GM13976 (cell line): Measurements from ENCODE around the gene SIRPA.

ENCODE experiments used
- DNase-seq: peaks from one replicate; pipeline ENCODE4 v3.0.0; 2012; ENCODE audit warnings: low spot score
- CTCF ChIP-seq: IDR thresholded peaks from 2 replicates; pipeline ENCODE4 v1.5.1; 2012; ENCODE audit warnings: borderline replicate concordance, mild to moderate bottlenecking; ENCODE audit not compliant: insufficient read depth; ENCODE audit errors: extremely low read depth, missing control alignments, control extremely low read depth
- in situ Hi-C: fragments of 300-500 bp; cut with MboI; formaldehyde crosslinking; loops from one replicate; pipeline ENCODE4 v1.12.0; 2022; ENCODE audit warnings: low sequenced_read_pairs, mixed read lengths, inconsistent platforms; ENCODE audit not compliant: unreplicated experiment

SIRPA gene

DNA sequence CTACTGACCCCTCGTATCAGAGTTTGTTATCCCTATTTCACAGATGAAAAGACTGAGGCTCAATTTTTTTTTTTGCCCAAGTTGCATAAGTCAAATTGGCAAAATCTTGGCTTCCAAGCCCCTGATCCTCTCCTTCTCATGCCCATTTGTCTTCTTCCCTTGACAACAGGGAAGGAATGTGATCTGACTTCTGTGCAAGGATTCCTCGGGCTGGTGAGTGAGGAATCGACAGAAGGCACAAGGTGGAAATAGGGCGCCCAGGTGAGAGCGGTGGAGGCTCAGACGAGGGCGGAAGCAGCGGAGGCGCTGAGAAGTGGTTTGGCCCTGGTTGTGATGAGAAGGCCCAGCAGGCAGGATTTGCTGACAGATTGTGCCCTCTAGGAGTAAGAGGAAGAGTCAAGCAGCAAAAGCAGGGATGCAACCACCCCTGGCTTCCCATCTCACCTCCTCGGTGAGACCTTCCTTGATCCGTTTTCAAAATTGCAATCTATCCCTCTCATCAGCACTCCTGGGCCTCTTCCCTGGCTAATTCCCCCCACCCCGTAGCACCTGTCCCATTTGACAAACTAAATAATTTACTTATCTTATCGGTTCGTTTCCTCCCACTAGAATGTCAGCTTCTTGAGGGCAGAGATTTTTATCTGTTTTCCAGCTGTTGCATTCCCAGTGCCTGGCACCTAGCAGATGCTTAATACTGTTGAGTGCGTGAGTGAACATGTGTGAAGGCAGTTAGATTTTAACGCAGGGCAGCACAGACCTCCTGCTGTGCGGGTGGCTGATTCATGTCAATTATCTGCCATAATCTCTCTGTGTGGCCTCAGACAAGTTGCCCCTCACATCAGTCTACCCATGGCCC lies 3.7 kb upstream of the SIRPA start:
- TF ChIP-seq CTCF, result no peak
- no peak for DNase-seq
- in situ Hi-C loops, result no loop called here

DNA sequence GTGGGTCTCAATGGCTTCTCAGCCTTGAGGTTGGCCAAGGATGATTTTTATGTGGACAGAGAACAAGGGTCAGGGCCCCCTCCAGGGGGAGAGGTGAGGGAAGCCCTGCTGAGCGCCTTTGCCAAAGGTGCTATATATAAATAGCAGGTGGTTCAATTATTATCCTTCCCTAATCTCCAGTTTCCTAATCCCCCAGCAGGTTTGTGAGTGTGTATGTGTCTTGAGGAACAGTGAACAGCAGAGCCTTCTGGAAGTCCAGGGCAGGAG lies 3.2 kb upstream of the SIRPA start:
- DNase-seq, result no peak
- in situ Hi-C loops, result no loop called here
- no peak for TF ChIP-seq CTCF

DNA sequence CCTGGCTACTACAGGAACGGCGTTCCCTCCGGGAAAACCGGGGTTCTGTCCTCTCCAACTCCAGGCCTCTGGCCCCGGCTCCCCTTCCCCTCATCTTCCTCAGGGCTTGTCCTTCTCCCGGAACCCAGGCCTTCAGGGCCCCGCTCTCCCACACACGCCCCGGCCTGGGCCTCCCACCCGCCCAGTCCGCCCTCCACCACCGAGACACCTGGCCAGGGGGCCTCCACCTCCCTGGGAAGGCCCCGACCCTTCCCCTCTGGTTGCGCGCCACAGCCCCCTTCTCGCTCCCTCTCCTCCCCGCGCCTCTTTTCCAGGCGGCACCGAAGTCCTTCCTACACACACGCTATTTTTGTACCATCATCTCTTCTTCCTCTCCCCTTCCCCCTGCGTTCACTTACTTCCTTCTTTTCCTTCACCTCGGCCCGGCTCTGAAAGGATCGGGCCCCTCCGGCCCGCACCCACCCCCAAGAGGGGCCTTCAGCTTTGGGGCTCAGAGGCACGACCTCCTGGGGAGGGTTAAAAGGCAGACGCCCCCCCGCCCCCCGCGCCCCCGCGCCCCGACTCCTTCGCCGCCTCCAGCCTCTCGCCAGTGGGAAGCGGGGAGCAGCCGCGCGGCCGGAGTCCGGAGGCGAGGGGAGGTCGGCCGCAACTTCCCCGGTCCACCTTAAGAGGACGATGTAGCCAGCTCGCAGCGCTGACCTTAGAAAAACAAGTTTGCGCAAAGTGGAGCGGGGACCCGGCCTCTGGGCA lies 1.3 kb upstream of the SIRPA start:
- TF ChIP-seq CTCF, result no peak
- no peak for DNase-seq
- in situ Hi-C loops, result no loop called here

- in situ Hi-C loops, result no loop called here
- DNase-seq, result peak; percentile 71
- TF ChIP-seq CTCF, result no peak
Measured at GRCh38 chr20:1894471-1894950, 696 bp upstream of the SIRPA start.

DNA sequence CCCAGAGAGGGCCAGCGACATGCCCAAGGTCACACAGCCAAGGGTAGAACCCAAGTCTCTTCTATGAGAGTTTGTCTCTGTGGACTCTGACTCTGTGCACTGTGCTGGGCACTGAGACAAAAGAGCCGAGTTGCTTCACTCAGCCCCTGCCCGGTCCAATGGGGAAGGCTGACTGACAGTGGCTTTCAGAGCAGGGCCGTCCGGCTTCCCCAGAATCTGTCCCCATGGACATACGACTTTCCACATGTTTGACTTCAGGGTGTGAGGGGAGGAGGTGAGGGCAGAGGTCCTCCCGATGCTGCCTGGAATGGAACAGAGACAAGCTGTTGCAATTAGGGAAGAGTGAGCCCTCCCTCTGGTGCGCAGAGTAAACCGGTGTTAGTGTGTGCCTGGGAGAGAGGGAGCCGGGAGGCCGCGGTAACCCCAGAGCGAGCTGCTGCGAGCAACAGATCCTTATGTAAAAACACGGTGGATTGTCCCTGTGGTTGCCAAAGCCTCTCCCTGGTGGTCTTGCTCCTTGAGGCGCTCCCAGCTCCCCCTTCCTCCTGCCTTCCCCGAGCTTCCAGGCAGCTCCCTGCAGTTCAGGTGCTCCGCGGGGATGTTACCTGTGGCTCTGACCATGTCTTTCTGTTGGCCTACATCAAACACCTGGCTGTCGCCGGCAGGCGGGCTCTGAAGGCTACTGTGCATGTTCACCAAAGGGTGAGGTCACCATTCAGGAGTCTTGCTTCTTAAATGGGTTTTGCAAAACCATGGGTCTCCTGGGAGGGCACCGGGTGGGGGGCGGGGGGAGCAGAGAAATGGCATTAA lies 672 bp downstream of the SIRPA start:
- in situ Hi-C loops, result no loop called here
- DNase-seq, result no peak
- TF ChIP-seq CTCF, result no peak

DNA sequence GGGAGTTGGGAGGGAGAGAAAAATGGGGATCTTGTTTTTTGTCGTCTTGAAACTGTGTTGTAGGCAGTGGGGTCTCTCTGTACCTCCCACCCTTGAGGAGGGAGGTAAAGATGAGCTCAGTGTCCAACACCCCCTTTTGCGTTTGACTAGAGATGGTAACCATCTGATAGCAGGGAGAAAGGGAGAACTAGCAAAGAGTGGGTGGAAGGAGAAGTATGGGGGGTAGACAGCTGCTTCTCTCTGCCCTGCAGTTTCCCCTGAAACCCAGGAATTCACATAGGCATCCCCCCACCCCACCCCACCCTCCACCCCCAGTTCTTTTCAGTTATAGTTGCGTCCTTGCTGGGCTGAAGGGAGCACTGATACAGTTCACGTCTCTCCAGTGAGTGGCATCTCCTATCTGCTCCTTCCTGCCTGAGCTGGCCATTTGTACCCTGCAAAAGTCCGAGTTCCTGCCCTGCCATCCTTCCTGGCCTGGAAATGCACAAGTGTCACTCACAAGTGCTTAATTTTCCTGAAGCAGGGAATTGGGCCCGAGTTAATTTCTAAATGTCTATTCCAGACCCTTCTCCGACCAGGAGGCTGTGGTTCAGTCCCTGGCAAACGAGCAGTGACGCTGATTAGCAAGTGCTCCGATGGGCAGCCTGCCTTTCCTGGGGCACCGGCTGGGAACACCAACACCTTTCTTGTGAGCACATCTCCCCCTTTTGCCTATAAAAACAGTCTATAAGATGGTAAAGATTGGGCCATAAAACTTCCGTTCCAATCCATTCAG lies 1.5 kb downstream of the SIRPA start:
- in situ Hi-C loops, result no loop called here
- TF ChIP-seq CTCF, result no peak

More for the DNA sequence above, 1.5 kb downstream of the SIRPA start:
- no peak for DNase-seq
